Measurements from ENCODE around the gene RNF38.

DNA sequence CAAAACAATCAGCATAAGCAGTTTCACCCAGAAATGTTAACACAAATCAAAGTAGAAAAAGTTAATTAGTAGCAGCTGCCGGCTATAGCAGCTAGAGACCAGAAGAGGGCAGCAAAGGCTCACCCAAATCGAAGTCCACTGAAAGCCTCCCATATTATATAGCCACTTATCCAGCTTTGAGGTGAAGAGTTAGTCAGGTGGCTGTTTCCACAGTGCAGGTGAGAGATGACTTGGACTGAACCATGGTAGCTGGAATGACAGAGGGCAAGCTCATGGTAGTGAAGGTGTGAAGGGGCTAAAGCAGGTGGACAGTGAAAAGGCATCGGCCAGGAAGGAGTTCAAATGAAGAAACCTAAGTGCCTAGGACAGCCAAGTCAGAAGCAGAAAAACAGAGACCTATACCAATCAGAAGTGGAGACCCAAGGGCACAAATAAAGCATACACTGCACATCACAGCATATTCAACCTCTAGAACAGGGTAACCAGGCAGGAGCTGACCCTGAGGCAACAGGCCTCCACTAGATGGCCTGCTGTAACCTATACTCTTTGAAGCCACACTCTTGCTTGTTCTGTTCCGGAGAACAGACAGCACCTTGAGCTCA, 7.2 kb upstream of the RNF38 start:
- TF ChIP-seq, protein P1, sequence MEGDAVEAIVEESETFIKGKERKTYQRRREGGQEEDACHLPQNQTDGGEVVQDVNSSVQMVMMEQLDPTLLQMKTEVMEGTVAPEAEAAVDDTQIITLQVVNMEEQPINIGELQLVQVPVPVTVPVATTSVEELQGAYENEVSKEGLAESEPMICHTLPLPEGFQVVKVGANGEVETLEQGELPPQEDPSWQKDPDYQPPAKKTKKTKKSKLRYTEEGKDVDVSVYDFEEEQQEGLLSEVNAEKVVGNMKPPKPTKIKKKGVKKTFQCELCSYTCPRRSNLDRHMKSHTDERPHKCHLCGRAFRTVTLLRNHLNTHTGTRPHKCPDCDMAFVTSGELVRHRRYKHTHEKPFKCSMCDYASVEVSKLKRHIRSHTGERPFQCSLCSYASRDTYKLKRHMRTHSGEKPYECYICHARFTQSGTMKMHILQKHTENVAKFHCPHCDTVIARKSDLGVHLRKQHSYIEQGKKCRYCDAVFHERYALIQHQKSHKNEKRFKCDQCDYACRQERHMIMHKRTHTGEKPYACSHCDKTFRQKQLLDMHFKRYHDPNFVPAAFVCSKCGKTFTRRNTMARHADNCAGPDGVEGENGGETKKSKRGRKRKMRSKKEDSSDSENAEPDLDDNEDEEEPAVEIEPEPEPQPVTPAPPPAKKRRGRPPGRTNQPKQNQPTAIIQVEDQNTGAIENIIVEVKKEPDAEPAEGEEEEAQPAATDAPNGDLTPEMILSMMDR (IDR thresholded peaks at IDR 0.05): peak; percentile 73 to 93 (median 82)
- peak in 1 of 2 donors; percentile 60 for TF ChIP-seq POLR2AphosphoS5 (IDR thresholded peaks at IDR 0.05; ENCODE audit: insufficient read depth in 1 of 2, low read depth in 1 of 2)

Data from vagina (tissue), 2 donors.